ENCODE measurements around the gene C1orf56.

DNA sequence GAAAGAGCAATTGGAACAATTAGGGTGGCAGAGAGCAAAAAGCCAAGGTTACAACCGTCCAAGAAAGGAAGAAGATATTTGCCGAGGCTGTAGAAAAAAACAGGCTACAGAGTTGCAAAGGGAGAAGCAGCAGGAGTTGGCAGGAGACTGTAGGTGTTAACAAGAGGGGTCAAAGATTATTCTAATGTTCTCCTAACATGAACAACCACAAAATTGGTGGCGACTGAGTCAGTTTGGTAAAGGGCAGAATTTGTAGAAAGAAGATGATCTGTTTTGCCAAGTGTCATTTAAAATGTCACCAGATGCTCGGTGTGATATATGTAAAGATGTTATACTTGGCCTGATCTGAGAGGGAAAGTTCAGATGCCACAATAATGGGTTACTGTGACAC, 39.7 kb upstream of the C1orf56 start:
- no peak for TF ChIP-seq POLR2A (IDR thresholded peaks at IDR 0.05)
- TF ChIP-seq, protein P1, sequence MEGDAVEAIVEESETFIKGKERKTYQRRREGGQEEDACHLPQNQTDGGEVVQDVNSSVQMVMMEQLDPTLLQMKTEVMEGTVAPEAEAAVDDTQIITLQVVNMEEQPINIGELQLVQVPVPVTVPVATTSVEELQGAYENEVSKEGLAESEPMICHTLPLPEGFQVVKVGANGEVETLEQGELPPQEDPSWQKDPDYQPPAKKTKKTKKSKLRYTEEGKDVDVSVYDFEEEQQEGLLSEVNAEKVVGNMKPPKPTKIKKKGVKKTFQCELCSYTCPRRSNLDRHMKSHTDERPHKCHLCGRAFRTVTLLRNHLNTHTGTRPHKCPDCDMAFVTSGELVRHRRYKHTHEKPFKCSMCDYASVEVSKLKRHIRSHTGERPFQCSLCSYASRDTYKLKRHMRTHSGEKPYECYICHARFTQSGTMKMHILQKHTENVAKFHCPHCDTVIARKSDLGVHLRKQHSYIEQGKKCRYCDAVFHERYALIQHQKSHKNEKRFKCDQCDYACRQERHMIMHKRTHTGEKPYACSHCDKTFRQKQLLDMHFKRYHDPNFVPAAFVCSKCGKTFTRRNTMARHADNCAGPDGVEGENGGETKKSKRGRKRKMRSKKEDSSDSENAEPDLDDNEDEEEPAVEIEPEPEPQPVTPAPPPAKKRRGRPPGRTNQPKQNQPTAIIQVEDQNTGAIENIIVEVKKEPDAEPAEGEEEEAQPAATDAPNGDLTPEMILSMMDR (IDR thresholded peaks at IDR 0.05), result no peak
